HFFc6 (cell line): ENCODE measurements around the gene RASGRP4. TPM values are rescaled to one million over a fixed set of nuclear protein-coding genes. Genes with fewer than 3 reads are reported as not detected.
A peak's percentile ranks its signal among the peaks of the same experiment; 100 is the strongest.

Experiments
- DNase-seq: peaks from one replicate; pipeline ENCODE4 v3.0.0-alpha.2; 2018
- H3K27ac Mint-ChIP-seq: 2 replicates; pipeline ENCODE4 v1.8.0; 2020; ENCODE audit warnings: mild to moderate bottlenecking, mixed read lengths
- H3K27me3 Mint-ChIP-seq: 2 replicates; pipeline ENCODE4 v1.8.0; 2021; ENCODE audit warnings: mild to moderate bottlenecking, moderate library complexity, mixed read lengths; ENCODE audit not compliant: insufficient read depth
- H3K36me3 Mint-ChIP-seq: 2 replicates; pipeline ENCODE4 v1.8.0; 2021; ENCODE audit warnings: low read depth, mixed read lengths
- H3K4me1 Mint-ChIP-seq: 2 replicates; pipeline ENCODE4 v1.8.0; 2020; ENCODE audit warnings: low read depth, mixed read lengths
- H3K4me3 Mint-ChIP-seq: 2 replicates; pipeline ENCODE4 v1.8.0; 2020; ENCODE audit warnings: mild to moderate bottlenecking, moderate library complexity, mixed read lengths
- H3K9me3 Mint-ChIP-seq: 2 replicates; pipeline ENCODE4 v1.8.0; 2020; ENCODE audit warnings: mild to moderate bottlenecking, mixed read lengths
- CTCF ChIP-seq: fragments of 200-600 bp; sonication (generic); IDR thresholded peaks from 2 replicates; pipeline ENCODE4 v1.5.0; 2021; ENCODE audit warnings: antibody characterized with exemption, mild to moderate bottlenecking
- total RNA-seq, 6 experiments: library from RNA; stranded (reverse); fragmentation: NEBNext Ultra II Directional; extraction: Animal tissue kit (Norgen Biotek cat#: 25700); gene quantifications; 2 replicates in 1 of 6; 3 replicates in 5 of 6; pipeline ENCODE4 v1.2.3, GENCODE V29; 2021

The RASGRP4 gene
- total RNA-seq, 6 experiments from 2014 or later: not detected

GRCh38 chr19:38388349-38389100 lies 37.5 kb downstream of the RASGRP4 start, which contains the start of gene SPRED3:
SPRED3 (plus strand) TSS chr19:38388697; CDS start chr19:38390303, 1,606 bp downstream.
- no peak for DNase-seq
- Mint-ChIP-seq H3K9me3 (no peaks in the 10 kb centered on the region), H3K27me3 (peaks cover 15% of the 10 kb centered on the region), H3K27ac (peak within 1 kb of the TSS; percentile 99), H3K4me3 (peak within 1 kb of the TSS; percentile 97), H3K4me1 (peaks cover 45% of the 10 kb centered on the region), H3K36me3 (peaks cover 30% of the 10 kb centered on the region)
- no peak for TF ChIP-seq CTCF

- Mint-ChIP-seq H3K27me3 (peaks cover 15% of the 10 kb centered on the region), H3K27ac (peak within 1 kb of the TSS; percentile 99), H3K4me3 (peak within 1 kb of the TSS; percentile 97), H3K4me1 (peaks cover 40% of the 10 kb centered on the region), H3K9me3 (no peaks in the 10 kb centered on the region), H3K36me3 (peaks cover 30% of the 10 kb centered on the region)
- peak; percentile 90 for DNase-seq
- TF ChIP-seq CTCF: no peak
Observed at GRCh38 chr19:38387550-38388348, 38.3 kb downstream of the RASGRP4 start, which contains the start of gene GGN. GGN (minus strand) TSS chr19:38388034; CDS start chr19:38387261, 773 bp downstream.

GRCh38 chr19:38386971-38387549 lies 39.0 kb downstream of the RASGRP4 start:
- no peak for DNase-seq
- H3K9me3 Mint-ChIP-seq: no peaks in the 10 kb centered on the region
- H3K4me3 Mint-ChIP-seq: peak overlapping the region; percentile 89
- peaks cover 15% of the 10 kb centered on the region for H3K27me3 Mint-ChIP-seq
- H3K4me1 Mint-ChIP-seq: peaks cover 33% of the 10 kb centered on the region
- TF ChIP-seq CTCF: no peak
- peak overlapping the region; percentile 83 for H3K27ac Mint-ChIP-seq
- H3K36me3 Mint-ChIP-seq: peaks cover 30% of the 10 kb centered on the region

- no peaks in the 10 kb centered on the region for H3K9me3 Mint-ChIP-seq
- no peak for DNase-seq
- peaks cover 15% of the 10 kb centered on the region for H3K27me3 Mint-ChIP-seq
- no peak for TF ChIP-seq CTCF
- no peak overlapping the region for H3K27ac Mint-ChIP-seq
- H3K4me1 Mint-ChIP-seq: peaks cover 27% of the 10 kb centered on the region
- H3K36me3 Mint-ChIP-seq: peaks cover 35% of the 10 kb centered on the region
- no peak overlapping the region for H3K4me3 Mint-ChIP-seq
Observed at GRCh38 chr19:38386300-38386970, 39.6 kb downstream of the RASGRP4 start.

GRCh38 chr19:38385804-38386257 lies 40.2 kb downstream of the RASGRP4 start:
- Mint-ChIP-seq H3K27ac (no peak overlapping the region), H3K36me3 (peaks cover 29% of the 10 kb centered on the region), H3K4me1 (peaks cover 21% of the 10 kb centered on the region), H3K9me3 (no peaks in the 10 kb centered on the region), H3K27me3 (peaks cover 15% of the 10 kb centered on the region), H3K4me3 (no peak overlapping the region)
- no peak for DNase-seq
- TF ChIP-seq CTCF: no peak
